ENCODE results near the gene OR10R2.
"Not testable (repeated sequence)": the region's sequence is repeated elsewhere in the genome, so short reads cannot be mapped to it uniquely, and the experiment has no call there.

Gene OR10R2

GRCh38 chr1:158471920-158472319 lies at the start of gene OR10R2:
OR10R2 (plus strand) TSS chr1:158472220; CDS start chr1:158472326, 106 bp downstream.
- DNase-seq: no peak

DNA sequence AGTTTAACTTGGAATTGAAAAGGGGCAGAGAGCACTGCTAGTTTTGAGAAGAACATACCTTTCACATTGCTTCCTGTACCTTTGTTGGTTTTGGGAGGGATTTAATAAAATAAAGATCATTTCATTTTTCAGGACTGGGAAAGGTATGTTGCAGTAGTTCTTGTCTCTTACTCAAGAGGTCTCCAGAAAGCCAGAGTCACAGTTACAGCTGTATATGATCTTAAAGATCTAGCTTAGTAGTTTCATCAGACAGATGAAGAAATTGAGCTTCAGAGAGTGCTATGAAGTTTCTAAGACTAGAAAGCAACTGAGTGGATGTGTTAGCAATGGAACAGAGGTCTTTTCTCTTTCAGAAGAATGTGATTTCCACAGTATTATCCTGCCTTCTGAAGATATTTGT lies 47.0 kb upstream of the OR10R2 start:
- DNase-seq: no peak

GRCh38 chr1:158426137-158426536 lies 45.9 kb upstream of the OR10R2 start, which contains the start of gene OR10K2:
OR10K2 (minus strand) TSS chr1:158426237; CDS start chr1:158420866, 5,371 bp downstream.
- DNase-seq: no peak

- DNase-seq: not testable (repeated sequence)
These were observed 41.9 kb upstream of the OR10R2 start for GRCh38 chr1:158430163-158430562.

- DNase-seq: no peak
These were observed 37.3 kb upstream of the OR10R2 start for GRCh38 chr1:158434741-158435140.

DNA sequence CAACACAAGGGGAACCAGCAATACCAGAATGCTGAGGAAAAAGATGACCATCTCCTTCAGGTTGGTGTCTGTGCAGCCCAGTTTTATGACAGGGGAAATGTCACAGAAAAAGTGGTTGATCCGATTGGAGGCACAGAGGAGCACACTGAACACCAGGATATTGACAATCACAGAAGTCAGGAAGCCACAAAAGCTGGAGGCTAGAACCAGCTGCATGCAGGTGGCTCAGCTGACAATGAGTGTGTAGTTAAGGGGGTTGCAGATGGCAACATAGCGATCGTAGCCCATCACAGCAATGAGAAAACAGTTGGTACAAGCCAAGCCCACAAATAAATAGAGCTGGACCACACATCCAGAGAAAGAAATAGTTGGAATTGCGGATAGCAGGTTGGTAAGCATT lies 26.6 kb upstream of the OR10R2 start:
- DNase-seq: no peak

GRCh38 chr1:158454537-158454936 lies 17.5 kb upstream of the OR10R2 start:
- no peak for DNase-seq

- no peak for DNase-seq
These were observed 14.8 kb upstream of the OR10R2 start for GRCh38 chr1:158457246-158457645.

GRCh38 chr1:158458263-158458662 lies 13.8 kb upstream of the OR10R2 start:
- DNase-seq: no peak

- DNase-seq: no peak
These were observed 10.5 kb upstream of the OR10R2 start, which contains the start of gene OR10K1 for GRCh38 chr1:158461534-158461933. OR10K1 (plus strand) TSS chr1:158461834; CDS start chr1:158465562, 3,728 bp downstream.

DNA sequence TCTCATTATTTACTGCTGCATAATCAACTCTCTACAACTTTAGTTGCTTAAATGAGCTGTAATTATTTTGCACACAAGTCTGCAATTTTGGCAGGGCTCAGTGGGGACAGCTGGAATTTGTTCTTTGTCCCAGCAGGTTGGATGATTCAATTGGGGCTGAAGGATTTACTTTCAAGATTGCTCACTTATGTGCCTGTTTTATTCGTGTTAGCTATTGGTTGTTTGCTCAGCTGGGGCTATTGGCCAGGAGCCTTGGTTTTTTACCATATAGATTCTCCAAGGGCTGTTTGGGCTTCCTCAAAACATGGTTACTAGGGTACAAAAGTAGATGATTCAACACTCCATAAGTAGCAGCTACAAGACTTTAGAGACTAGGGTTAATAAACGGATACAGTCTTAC lies 13.4 kb downstream of the OR10R2 start:
- no peak for DNase-seq

DNA sequence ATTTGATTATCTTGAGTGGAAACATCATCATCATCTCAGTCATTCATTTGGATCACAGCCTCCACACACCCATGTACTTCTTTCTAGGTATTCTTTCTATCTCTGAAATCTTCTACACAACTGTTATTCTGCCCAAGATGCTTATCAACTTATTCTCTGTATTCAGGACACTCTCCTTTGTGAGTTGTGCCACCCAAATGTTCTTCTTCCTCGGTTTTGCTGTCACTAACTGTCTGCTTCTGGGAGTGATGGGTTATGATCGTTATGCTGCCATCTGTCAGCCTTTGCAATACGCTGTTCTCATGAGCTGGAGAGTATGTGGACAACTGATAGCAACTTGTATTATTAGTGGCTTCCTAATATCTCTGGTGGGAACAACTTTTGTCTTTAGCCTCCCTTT lies 19.3 kb downstream of the OR10R2 start:
- DNase-seq: no peak

DNA sequence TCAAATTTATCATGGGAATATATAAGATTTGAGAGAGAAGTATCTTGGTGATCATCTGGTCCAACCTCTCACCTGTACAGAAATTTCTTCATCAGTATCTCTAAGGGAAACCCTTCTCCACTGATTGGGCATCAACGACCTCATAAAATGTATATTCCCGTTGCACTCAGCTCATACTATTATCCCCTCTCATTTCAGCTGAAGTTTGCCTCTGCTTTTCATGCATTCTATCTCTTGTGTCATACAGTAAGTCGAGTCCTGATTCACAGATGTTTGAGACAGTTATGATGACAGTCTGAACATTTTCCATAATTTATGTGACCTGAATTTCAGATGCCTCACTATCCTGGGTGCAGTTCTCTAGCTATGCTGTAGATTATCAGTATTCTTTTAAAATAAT lies 21.0 kb downstream of the OR10R2 start:
- no peak for DNase-seq

GRCh38 chr1:158494796-158495195 lies 22.8 kb downstream of the OR10R2 start:
- DNase-seq: no peak

GRCh38 chr1:158496374-158496773 lies 24.4 kb downstream of the OR10R2 start:
- DNase-seq: no peak

GRCh38 chr1:158506369-158506987 lies 34.5 kb downstream of the OR10R2 start:
- no peak for DNase-seq

GRCh38 chr1:158507511-158507910 lies 35.5 kb downstream of the OR10R2 start:
- DNase-seq: no peak

GRCh38 chr1:158509471-158510156 lies 37.6 kb downstream of the OR10R2 start:
- DNase-seq: no peak

GRCh38 chr1:158516966-158517365 lies 44.9 kb downstream of the OR10R2 start:
- no peak for DNase-seq

DNA sequence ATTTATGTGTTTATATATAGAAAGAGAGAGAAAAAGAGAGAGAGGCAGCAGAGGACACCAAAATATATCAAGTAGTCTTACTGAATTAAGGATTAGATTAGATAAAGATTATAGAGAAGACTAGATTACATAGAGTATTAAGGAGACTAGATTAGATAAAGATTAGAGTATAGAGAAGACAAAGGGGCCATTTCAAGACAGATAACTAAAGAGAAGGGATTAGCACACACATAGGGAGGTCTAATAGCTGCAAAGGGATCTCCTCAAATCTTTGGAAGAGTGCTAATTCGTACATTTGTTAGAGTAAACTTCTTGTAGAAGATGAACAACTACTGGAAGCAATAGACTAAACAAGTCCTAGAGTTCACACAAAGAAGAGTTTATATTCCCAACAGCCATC lies 48.0 kb downstream of the OR10R2 start:
- no peak for DNase-seq

GRCh38 chr1:158520955-158521665 lies 49.1 kb downstream of the OR10R2 start:
- no peak for DNase-seq

- no peak for DNase-seq
These were observed 49.6 kb downstream of the OR10R2 start for GRCh38 chr1:158521666-158522058.

DNA sequence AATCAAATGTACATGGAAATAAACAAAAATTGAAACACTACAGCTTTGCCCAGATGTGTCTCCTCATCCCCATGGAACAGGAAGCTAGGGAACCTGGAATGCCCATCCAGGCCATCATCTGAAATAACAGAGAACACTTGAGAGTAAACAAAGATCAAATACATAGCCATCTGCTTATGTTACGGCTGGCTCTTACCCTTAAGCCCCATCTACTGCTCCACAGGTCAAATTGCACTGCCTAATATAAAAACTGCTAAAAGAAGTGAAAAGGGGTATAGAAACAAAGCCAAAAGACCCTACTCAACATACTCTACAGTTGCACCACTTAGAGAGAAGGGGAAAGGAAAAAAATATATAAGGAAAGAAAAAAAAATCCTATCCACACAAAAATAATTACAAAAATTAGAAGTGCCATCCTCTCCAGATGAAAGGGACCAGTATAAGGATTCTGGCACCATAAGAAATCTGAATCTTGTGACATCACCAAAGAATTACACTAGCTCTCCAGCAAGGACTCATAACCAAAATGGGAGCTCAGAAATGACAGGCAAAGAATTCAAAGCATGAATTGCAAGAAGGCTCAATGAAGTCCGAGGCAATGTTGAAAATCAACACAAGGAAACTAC lies 55.3 kb downstream of the OR10R2 start:
- DNase-seq: no peak
